Measurements from ENCODE around the gene GCLC.
"Not testable (repeated sequence)": the region's sequence is repeated elsewhere in the genome, so short reads cannot be mapped to it uniquely, and the experiment has no call there.

GCLC gene

DNA sequence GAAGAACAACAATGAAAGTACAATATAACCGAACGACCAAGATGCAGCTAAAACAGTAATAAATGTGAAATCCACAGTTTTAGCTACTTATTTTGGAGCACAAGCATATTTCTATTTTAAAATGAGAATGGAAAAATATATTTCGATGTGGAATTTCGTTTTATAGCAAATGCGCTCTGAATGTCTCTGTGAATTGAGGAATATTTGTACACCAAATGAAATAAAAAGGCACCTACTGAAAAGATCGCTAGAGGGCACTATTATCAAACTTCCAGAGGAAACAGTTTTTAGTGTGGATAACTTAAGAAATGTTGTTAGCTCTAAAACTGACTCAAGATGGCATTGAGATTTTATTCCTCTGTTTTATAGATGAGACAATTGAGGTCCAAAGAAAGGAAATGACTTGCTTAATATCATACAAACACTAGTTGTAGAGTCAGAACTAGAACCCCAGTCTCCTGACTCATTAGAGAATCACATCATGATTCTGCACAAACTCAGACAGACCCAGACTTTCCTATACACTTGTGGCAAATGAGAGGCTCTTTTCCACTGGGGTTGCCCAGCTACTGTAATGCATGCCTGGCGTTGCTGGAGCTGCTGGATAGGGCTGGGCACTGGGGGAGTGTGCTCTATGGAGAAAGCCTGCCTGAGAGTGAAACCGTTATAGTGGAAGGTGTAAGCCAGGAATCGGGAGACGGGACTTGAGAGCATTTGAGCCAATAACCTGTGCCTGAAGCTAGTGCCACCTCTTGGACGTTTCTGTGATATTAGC, 51.9 kb downstream of the GCLC start:
- DNase-seq (ENCODE audit: low read depth in 2 of 2) = peak in 1 of 2 donors; percentile 2

DNA sequence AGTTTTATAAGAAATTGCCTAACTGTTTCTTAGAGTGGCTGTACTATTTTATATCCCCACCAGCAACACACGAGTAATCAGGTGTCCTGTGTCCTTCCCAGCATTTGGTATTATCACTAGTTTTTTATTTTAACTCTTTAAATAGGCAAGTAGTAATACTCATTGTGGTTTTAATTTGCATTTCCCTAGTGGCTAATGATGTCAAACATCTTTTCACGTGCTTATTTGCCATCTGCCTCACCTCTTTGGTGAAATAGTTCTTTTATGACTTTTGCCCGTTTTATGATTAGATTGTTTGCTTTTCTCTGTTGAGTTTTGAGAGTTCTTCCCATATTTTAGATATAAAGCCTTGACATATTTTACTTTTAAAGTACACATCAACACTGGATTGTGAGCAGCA, 57.8 kb downstream of the GCLC start:
- DNase-seq (ENCODE audit: low read depth in 2 of 2) = no peak

- DNase-seq (ENCODE audit: low read depth in 2 of 2) = no peak
Measured at GRCh38 chr6:53486679-53487078, 58.2 kb downstream of the GCLC start.

GRCh38 chr6:53484476-53485280, 60.2 kb downstream of the GCLC start:
- peak; percentile 28 to 77 for DNase-seq (ENCODE audit: low read depth in 2 of 2)

DNA sequence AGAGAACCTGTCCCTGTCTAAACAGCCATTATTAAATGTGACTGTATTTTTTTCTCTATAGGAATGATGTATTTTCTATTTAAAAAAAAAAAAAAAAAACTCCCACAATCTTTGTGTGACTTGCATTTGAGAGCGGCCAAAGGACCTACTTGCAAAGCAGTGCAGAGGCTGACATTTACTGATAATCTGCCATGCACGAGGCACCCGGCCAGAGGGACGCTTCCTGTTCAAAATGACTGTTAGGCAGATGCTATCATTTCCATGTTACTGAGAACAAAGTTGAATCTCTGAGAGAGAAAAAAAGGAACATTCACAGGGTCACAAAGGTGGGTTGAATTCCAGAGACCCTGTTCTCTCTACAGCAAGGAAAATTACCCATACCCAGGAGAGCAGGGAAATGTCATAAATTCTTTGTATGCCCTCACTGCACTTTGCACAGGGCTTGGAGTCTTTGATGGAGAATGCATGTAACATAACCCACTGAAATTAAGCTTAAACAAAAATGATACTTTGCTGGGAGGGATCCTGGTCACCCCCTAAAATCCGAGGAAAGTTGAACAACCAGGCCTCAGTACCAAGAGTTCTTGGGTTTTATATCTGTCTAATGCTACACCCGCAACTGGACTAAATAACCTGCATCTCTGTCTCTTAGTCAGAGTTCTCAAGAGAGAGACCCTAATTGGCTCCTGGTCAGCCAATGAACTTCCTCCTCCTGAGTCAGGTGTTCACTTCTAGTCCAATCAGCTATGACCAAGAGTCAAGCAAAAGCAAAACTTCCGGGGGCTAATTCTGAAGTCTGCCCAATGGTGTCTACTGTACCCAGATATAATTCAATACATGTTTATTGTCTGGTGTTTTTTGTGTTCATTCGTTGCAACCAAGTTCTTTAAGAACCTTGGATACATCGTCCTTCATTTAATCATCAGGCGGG, 61.2 kb downstream of the GCLC start:
- no peak for DNase-seq (ENCODE audit: low read depth in 2 of 2)

DNA sequence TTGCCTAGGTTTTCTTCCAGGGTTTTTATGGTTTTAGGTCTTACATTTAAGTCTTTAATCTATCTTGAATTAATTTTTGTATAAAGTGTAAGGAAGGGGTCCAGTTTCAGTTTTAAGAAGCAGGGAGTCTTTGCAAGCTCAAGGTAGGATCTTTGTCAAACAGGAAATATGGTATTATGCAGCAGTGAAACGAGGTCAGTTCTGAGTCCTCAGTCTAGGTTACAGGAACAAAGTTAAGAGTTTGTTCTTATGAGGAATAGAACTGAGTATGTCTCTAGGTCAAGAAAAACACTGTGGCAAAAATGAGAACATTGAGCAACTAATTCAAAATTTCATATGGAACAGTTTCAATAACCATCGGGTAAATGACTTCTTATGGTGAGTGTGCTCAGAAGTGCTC, 63.6 kb downstream of the GCLC start:
- no peak for DNase-seq (ENCODE audit: low read depth in 2 of 2)

DNA sequence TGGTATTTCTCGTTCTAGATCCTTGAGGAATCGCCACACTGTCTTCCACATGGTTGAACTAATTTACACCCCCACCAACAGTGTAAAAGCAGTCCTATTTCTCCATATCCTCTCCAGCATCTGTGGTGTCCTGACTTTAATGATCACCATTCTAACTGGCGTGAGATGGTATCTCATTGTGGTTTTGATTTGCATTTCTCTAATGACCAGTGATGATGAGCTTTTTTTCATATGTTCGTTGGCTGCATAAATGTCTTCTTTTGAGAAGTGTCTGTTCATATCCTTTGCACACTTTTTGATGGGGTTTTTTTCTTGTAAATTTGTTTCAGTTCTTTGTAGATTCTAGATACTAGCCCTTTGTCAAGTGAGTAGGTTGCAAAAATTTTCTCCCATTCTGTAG, 64.1 kb downstream of the GCLC start:
- DNase-seq (ENCODE audit: low read depth in 2 of 2) = not testable (repeated sequence)

DNA sequence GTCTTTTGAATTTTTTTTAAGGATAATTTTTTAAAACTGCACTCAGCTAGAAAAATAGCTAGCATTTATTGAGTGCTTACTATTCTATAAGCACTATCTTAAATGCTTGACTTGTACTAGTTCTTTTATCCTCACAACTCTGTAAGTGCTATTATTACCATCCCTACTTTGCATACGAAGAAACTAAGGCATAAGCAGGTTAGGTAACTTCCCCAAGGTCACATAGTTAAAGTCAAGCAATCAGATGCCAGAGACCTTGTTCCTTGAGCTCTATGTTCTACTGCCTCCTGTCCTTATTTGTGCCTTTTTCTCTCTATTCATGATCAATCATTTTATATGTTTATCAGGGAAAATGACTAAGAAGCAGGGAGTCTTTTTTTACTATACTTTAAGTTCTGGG, 65.0 kb downstream of the GCLC start:
- DNase-seq (ENCODE audit: low read depth in 2 of 2) = no peak

GRCh38 chr6:53476964-53477363, 67.9 kb downstream of the GCLC start:
- no peak for DNase-seq (ENCODE audit: low read depth in 2 of 2)

GRCh38 chr6:53474010-53474409, 70.9 kb downstream of the GCLC start:
- DNase-seq (ENCODE audit: low read depth in 2 of 2) = no peak

DNA sequence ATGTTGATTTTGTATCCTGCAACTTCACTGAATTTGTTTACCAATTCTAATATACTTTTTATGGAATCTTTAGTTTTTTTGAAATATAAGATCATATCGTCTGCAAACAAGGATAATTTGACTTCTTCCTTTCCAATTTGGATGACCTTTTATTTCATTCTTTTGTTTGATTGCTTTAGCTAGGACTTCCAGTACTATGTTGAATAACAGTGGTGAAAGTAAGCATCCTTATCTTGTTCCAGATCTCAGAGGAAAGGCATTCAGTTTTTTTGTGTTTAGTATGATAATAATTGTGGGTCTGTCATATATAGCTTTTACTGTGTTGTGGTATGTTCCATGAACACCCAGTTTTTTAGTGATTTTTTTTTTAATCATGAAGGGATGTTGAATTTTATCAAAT, 75.7 kb downstream of the GCLC start:
- DNase-seq (ENCODE audit: low read depth in 2 of 2) = no peak

- DNase-seq (ENCODE audit: low read depth in 2 of 2) = no peak
Measured at GRCh38 chr6:53466257-53466656, 78.6 kb downstream of the GCLC start.

DNA sequence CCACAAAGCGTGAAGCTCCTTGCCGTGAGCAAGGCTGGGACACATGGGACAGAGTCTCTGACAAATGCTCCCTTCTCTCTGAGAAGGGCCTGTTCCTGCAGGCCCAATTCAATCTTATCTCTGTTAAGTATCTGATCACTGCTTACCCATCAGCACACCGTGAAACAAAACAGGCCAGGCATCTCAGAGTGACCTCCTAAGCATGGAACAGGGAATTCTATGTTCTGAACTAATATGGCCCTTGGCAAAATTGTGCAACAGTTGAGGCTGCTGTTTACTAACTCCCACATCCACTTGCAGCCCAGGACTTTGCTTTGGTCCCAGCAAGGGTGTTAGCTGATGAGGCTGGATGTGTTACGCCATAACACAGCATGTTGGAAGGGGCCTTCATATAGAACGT, 79.2 kb downstream of the GCLC start:
- DNase-seq (ENCODE audit: low read depth in 2 of 2) = no peak

DNA sequence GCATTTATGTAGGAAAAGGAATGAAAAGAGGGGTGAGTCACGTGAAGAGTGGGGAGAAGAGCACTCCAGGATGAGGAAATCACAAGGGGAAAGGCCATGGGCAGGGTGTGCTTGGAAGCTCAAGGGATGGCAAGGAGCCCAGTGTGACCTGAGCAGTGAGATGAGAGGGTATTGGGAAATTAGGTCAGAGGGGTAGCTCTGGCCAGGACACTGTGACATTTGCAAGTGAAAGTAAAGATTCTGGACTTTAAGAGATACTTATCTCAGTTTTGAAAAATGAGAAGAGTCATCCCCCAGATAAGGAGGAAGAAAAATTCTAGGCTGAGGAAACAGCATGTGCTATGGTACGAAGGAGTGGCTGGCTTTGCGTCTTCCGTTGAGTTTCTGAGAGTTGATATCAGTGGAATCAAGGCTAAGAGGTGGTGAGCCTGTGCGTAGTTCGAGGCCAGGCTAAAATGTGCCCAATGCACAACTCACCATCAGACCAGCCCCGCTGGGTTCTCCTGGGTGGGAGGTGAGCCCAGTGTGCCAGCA, 79.9 kb downstream of the GCLC start:
- no peak for DNase-seq (ENCODE audit: low read depth in 2 of 2)

GRCh38 chr6:53464483-53464882, 80.4 kb downstream of the GCLC start:
- DNase-seq (ENCODE audit: low read depth in 2 of 2) = no peak

DNA sequence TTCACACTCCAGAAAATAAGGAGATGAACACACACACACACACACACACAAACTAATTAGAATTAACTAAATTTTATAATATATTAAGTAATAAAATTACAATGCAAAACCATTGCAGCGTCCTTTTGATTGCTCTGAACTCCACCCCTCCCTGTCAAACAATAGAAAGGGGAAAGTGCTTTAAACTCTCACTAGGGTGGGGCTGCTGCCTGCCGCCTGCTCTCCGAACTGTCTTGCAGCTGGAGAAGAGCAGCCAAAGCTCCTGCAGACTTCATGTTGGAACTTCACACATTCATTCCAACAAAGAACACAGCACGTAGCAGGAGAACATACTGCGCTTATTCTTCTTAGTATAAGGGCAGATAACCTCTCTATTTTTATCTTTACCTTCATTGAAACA, 83.2 kb downstream of the GCLC start:
- no peak for DNase-seq (ENCODE audit: low read depth in 2 of 2)

- DNase-seq (ENCODE audit: low read depth in 2 of 2) = no peak
Measured at GRCh38 chr6:53461041-53461656, 83.8 kb downstream of the GCLC start.

- DNase-seq (ENCODE audit: low read depth in 2 of 2) = no peak
Measured at GRCh38 chr6:53458105-53458866, 86.6 kb downstream of the GCLC start.

DNA sequence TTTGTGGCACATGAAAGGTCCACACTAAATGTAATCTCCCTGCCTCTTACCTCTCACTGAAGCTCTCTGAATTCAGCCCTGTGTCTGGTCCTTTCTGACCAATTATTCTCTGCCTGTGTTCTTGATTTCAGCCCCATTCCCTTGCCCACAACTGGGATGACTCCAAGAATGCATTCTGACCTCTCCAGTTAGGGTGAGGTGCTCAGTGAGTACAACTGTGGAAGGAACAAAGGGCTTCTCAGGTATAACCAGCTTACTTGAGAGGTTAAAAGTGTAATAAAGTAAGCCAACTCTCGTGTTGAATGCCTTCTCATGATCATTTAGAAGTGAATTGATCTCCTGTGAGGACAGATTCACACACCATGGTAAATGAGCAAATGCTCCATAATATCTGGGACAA, 88.1 kb downstream of the GCLC start:
- DNase-seq (ENCODE audit: low read depth in 2 of 2) = no peak

DNA sequence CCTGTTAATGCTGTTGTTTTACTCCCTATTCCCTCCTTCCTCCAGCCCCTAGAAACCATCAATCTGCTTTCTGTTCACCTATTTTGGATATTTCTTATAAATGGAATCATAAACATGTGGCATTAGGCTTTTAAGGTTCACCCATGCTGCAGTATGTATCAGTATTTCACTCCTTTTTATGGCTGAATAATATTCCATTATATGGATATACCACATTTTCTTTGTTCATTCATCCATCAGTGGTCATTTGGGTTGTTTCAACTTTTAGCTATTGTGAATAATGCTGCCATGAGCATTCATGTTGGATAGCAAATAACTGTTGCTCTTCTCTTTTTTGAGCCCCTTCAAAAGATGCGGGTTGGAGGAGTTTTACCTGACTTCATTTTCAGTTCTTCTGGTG, 89.2 kb downstream of the GCLC start:
- DNase-seq (ENCODE audit: low read depth in 2 of 2) = no peak

- DNase-seq (ENCODE audit: low read depth in 2 of 2) = no peak
Measured at GRCh38 chr6:53451165-53451564, 93.7 kb downstream of the GCLC start.

Data from stimulated activated CD4-positive, alpha-beta T cell treated with anti-CD3 and anti-CD28 coated beads, Interleukin-1b, Interleukin-23, amount 100 ng/mL, for 4 hours (primary cell).